OCI-LY3 (cell line): ENCODE results near the gene KCNG4.
"Not testable (repeated sequence)": the region's sequence is repeated elsewhere in the genome, so short reads cannot be mapped to it uniquely, and the experiment has no call there.

Source experiments
- H2AFZ ChIP-seq: fragments of 200-600, 300-600 bp; shearing (Covaris generic); 2 replicates; pipeline ENCODE4 v1.6.0; 2014; ENCODE audit warnings: antibody characterized with exemption, low read depth, low read length
- H3K27ac ChIP-seq: fragments of 200-600, 300-600 bp; sonication (generic); 2 replicates; pipeline ENCODE4 v1.5.1; 2014; ENCODE audit warnings: mild to moderate bottlenecking, low read length, moderate library complexity, mixed read lengths
- H3K27me3 ChIP-seq: fragments of 200-600, 300-600 bp; sonication (generic); 2 replicates; pipeline ENCODE4 v1.6.1; 2014; ENCODE audit warnings: low read depth, low read length, mixed read lengths
- H3K36me3 ChIP-seq: fragments of 200-600, 300-600 bp; sonication (generic); replicated peaks from 2 replicates; pipeline ENCODE3; 2014; ENCODE audit warnings: low read depth, low read length, mixed read lengths
- H3K4me1 ChIP-seq: fragments of 300-600, 200-600 bp; sonication (generic); 2 replicates; pipeline ENCODE4 v1.6.1; 2014; ENCODE audit warnings: low read length, mixed read lengths
- H3K4me2 ChIP-seq: fragments of 200-600, 300-600 bp; sonication (generic); 2 replicates; pipeline ENCODE4 v1.6.1; 2014; ENCODE audit warnings: low read length, mixed read lengths
- H3K4me3 ChIP-seq: fragments of 300-600, 200-600 bp; sonication (generic); 2 replicates; pipeline ENCODE4 v1.5.1; 2014; ENCODE audit warnings: antibody characterized with exemption, mild to moderate bottlenecking, low read length, moderate library complexity
- H3K79me2 ChIP-seq: fragments of 300-600, 200-600 bp; shearing (Covaris generic); 2 replicates; pipeline ENCODE4 v1.6.1; 2014; ENCODE audit warnings: mild to moderate bottlenecking, low read length, mixed read lengths
- H3K9ac ChIP-seq: fragments of 300-600, 200-600 bp; shearing (Covaris generic); 2 replicates; pipeline ENCODE4 v1.6.0; 2014; ENCODE audit warnings: mild to moderate bottlenecking, low read length, moderate library complexity
- H3K9me3 ChIP-seq: fragments of 200-600, 300-600 bp; shearing (Covaris generic); 2 replicates; pipeline ENCODE4 v1.6.1; 2014; ENCODE audit warnings: low read length, mixed read lengths; ENCODE audit not compliant: insufficient read depth
- H4K20me1 ChIP-seq: fragments of 200-600, 300-600 bp; sonication (generic); 2 replicates; pipeline ENCODE4 v1.6.1; 2016; ENCODE audit warnings: low read length, mixed read lengths; ENCODE audit not compliant: insufficient read depth
- EZH2phosphoT487 ChIP-seq: fragments of 200-600 bp; shearing (Covaris generic); IDR thresholded peaks from 2 replicates; pipeline ENCODE4 v1.6.1; 2018; ENCODE audit warnings: antibody characterized with exemption, mixed run types, low read depth
- TF ChIP-seq, protein P1 (sequence below): fragments of 200-600, 300-600 bp; sonication (generic); IDR thresholded peaks from 2 replicates; pipeline ENCODE4 v1.5.1; 2014; ENCODE audit warnings: antibody characterized with exemption, low read length, low read depth

Gene KCNG4

DNA sequence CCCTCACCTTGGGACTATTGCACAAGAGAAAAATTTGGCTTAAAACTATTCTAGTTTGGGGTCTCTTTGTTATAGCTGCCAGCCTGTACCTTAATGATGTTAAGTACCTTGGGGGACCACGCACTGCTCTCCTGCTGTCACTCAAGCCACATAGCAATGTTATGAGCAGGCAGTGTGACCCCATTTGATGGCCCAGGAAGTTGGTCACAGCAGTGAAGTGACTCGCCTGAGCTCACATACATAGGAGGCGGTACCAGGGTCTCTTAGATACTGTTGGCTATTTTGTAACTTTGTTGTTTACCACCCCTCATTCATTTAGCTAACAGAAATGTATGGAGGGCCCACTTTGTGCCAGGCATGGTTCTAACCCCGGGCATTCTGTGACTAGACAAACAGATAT lies 16.4 kb downstream of the KCNG4 start:
- H4K20me1 ChIP-seq: no peaks in the 10 kb centered on the region
- TF ChIP-seq, protein P1, sequence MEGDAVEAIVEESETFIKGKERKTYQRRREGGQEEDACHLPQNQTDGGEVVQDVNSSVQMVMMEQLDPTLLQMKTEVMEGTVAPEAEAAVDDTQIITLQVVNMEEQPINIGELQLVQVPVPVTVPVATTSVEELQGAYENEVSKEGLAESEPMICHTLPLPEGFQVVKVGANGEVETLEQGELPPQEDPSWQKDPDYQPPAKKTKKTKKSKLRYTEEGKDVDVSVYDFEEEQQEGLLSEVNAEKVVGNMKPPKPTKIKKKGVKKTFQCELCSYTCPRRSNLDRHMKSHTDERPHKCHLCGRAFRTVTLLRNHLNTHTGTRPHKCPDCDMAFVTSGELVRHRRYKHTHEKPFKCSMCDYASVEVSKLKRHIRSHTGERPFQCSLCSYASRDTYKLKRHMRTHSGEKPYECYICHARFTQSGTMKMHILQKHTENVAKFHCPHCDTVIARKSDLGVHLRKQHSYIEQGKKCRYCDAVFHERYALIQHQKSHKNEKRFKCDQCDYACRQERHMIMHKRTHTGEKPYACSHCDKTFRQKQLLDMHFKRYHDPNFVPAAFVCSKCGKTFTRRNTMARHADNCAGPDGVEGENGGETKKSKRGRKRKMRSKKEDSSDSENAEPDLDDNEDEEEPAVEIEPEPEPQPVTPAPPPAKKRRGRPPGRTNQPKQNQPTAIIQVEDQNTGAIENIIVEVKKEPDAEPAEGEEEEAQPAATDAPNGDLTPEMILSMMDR: no peak
- no peak for TF ChIP-seq EZH2phosphoT487

GRCh38 chr16:84220851-84221250 lies 19.0 kb downstream of the KCNG4 start:
- H3K9ac ChIP-seq: no peak overlapping the region
- H3K9me3 ChIP-seq: no peaks in the 10 kb centered on the region
- no peaks in the 10 kb centered on the region for H3K36me3 ChIP-seq
- TF ChIP-seq, protein P1: no peak
- no peak for TF ChIP-seq EZH2phosphoT487
- H3K79me2 ChIP-seq: no peaks in the 10 kb centered on the region
- peaks cover 13% of the 10 kb centered on the region for H3K27me3 ChIP-seq
- H3K27ac ChIP-seq: no peak overlapping the region
- no peak overlapping the region for H3K4me3 ChIP-seq
- H4K20me1 ChIP-seq: no peaks in the 10 kb centered on the region
- H2AFZ ChIP-seq: no peak overlapping the region
- H3K4me2 ChIP-seq: no peak overlapping the region
- H3K4me1 ChIP-seq: no peaks in the 10 kb centered on the region

More for the DNA sequence above, 16.4 kb downstream of the KCNG4 start:
- Histone ChIP-seq H3K27ac (no peak overlapping the region), H2AFZ (no peak overlapping the region), H3K4me2 (no peak overlapping the region), H3K79me2 (no peaks in the 10 kb centered on the region), H3K27me3 (peaks cover 13% of the 10 kb centered on the region), H3K4me3 (no peak overlapping the region), H3K9ac (no peak overlapping the region), H3K4me1 (no peaks in the 10 kb centered on the region), H3K9me3 (no peaks in the 10 kb centered on the region), H3K36me3 (no peaks in the 10 kb centered on the region)

DNA sequence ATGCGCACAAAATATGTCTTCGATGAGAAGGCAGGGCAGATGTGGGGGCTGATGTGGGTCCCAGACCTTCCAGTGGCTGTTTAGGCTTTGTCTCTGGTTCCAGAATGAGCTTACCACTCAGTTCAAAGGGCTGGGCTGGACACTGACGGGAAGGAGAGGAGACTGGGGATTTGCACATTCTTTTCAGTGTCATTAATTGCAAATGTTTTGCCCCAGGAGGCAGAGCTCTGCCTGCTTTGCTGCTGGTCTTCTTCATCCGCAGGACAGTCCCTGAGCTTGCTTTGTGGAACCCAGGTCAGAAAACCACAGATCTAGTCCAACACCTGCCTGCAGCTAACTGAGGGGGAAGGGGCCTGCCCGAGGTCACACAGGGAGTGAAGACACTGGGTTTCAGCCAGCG lies 20.9 kb downstream of the KCNG4 start:
- H3K36me3 ChIP-seq: no peaks in the 10 kb centered on the region
- H3K79me2 ChIP-seq: no peaks in the 10 kb centered on the region
- no peak overlapping the region for H2AFZ ChIP-seq
- H4K20me1 ChIP-seq: no peaks in the 10 kb centered on the region
- TF ChIP-seq, protein P1: no peak
- TF ChIP-seq EZH2phosphoT487: no peak
- no peaks in the 10 kb centered on the region for H3K4me1 ChIP-seq
- H3K4me3 ChIP-seq: no peak overlapping the region
- no peaks in the 10 kb centered on the region for H3K9me3 ChIP-seq
- H3K4me2 ChIP-seq: no peak overlapping the region
- no peak overlapping the region for H3K9ac ChIP-seq
- peaks cover 8% of the 10 kb centered on the region for H3K27me3 ChIP-seq
- no peak overlapping the region for H3K27ac ChIP-seq

DNA sequence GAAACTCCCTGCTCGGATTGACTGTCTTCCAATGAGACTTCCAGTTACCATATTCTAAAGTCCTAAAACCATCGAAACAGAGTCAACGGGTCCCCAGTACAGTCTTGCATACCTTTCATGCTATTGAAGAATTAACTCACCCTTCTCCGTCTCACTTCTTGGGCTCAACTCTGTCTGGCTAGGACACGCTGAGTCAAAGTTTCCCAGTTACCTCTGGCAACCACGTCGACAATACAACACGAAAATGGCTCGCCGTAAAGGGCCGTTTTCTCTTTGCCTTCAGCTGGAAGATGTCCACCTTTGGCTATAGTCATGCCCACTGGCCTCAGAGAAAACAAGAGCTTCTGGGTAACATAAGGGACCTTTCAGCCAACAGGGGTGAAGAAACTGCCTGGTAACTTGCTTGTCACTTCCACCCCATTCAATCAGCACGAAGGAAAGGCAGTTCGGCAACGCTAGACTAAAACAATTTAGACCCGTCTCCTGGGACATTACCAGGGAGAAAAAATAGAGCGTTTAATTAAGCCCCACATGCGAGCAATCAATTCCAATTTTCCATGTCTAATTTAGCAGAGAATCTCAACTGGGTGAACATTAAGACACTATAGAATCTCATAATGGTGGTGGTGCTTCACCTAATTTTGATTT lies 21.5 kb downstream of the KCNG4 start:
- H3K9me3 ChIP-seq: no peaks in the 10 kb centered on the region
- no peak for TF ChIP-seq EZH2phosphoT487
- TF ChIP-seq, protein P1: no peak

GRCh38 chr16:84216144-84216543 lies 23.7 kb downstream of the KCNG4 start:
- not testable (repeated sequence) for H3K4me1 ChIP-seq, H4K20me1 ChIP-seq, H3K36me3 ChIP-seq, H3K27ac ChIP-seq, H3K27me3 ChIP-seq, H3K9me3 ChIP-seq, H3K4me3 ChIP-seq, H2AFZ ChIP-seq, H3K4me2 ChIP-seq, H3K79me2 ChIP-seq, H3K9ac ChIP-seq

More for the DNA sequence above, 21.5 kb downstream of the KCNG4 start:
- Histone ChIP-seq H3K36me3 (no peaks in the 10 kb centered on the region), H3K4me3 (no peak overlapping the region), H4K20me1 (no peaks in the 10 kb centered on the region), H3K27me3 (peaks cover 4% of the 10 kb centered on the region), H3K4me2 (no peak overlapping the region), H3K79me2 (no peaks in the 10 kb centered on the region), H3K9ac (no peak overlapping the region), H3K4me1 (no peaks in the 10 kb centered on the region), H3K27ac (no peak overlapping the region), H2AFZ (no peak overlapping the region)
